GM23338 (cell line): ENCODE measurements around the gene CTSW. TPM values are rescaled to one million over a fixed set of nuclear protein-coding genes. Genes with fewer than 3 reads are reported as not detected.

ENCODE experiments used
- ATAC-seq: fragments of 200-7000 bp; cut with Tn5 transposase; 3 replicates; pipeline ENCODE4 v1.9.1; 2020
- DNase-seq: peaks from one replicate; pipeline ENCODE4 v3.0.0-alpha.2; 2015; ENCODE audit warnings: low spot score
- H2AFZ ChIP-seq: fragments of 200-600 bp; sonication (generic); 2 replicates; pipeline ENCODE4 v1.8.0; 2016; ENCODE audit warnings: antibody characterized with exemption, mild to moderate bottlenecking, moderate library complexity
- H3F3A ChIP-seq: fragments of 200-600 bp; sonication (generic); replicated peaks from 2 replicates; pipeline ENCODE4 v1.8.0; 2017; ENCODE audit warnings: antibody characterized with exemption, mixed run types, low read depth
- H3K27ac ChIP-seq: fragments of 200-600 bp; sonication (generic); 2 replicates; pipeline ENCODE4 v1.6.1; 2016; ENCODE audit warnings: low read depth
- H3K27me3 ChIP-seq: fragments of 200-600 bp; sonication (generic); 2 replicates; pipeline ENCODE4 v1.8.0; 2016; ENCODE audit warnings: mild to moderate bottlenecking, mixed run types, moderate library complexity; ENCODE audit not compliant: insufficient read depth
- H3K36me3 ChIP-seq: fragments of 200-600 bp; sonication (generic); 2 replicates; pipeline ENCODE4 v1.8.0; 2016; ENCODE audit warnings: mild to moderate bottlenecking; ENCODE audit not compliant: insufficient read depth
- H3K4me1 ChIP-seq: fragments of 200-600 bp; sonication (generic); 2 replicates; pipeline ENCODE4 v1.8.0; 2016; ENCODE audit warnings: mild to moderate bottlenecking, moderate library complexity; ENCODE audit not compliant: insufficient read depth
- H3K4me2 ChIP-seq: fragments of 200-600 bp; sonication (generic); 2 replicates; pipeline ENCODE4 v1.7.1; 2017; ENCODE audit warnings: mixed run types
- H3K4me3 ChIP-seq: fragments of 200-600 bp; sonication (generic); 2 replicates; pipeline ENCODE4 v1.6.1; 2016; ENCODE audit warnings: mixed run types
- H3K79me2 ChIP-seq: fragments of 200-600 bp; sonication (generic); replicated peaks from 2 replicates; pipeline ENCODE4 v1.8.0; 2017; ENCODE audit warnings: mild to moderate bottlenecking; ENCODE audit not compliant: insufficient read depth
- H3K9me2 ChIP-seq: fragments of 200-600 bp; sonication (generic); 2 replicates; pipeline ENCODE4 v1.8.0; 2017; ENCODE audit not compliant: insufficient read depth
- H4K20me1 ChIP-seq: fragments of 200-600 bp; sonication (generic); replicated peaks from 2 replicates; pipeline ENCODE4 v1.8.0; 2017; ENCODE audit warnings: mild to moderate bottlenecking; ENCODE audit not compliant: insufficient read depth
- H3K27ac Mint-ChIP-seq: 2 replicates; pipeline ENCODE4 v1.8.0; 2020; ENCODE audit warnings: inconsistent platforms, mild to moderate bottlenecking, moderate library complexity, mixed read lengths
- H3K27me3 Mint-ChIP-seq: 3 replicates; pipeline ENCODE4 v1.8.0; 2022; ENCODE audit warnings: low read depth, mild to moderate bottlenecking, moderate library complexity, mixed read lengths, inconsistent platforms; ENCODE audit not compliant: insufficient read depth, poor library complexity
- H3K36me3 Mint-ChIP-seq: 3 replicates; pipeline ENCODE4 v1.8.0; 2021; ENCODE audit warnings: low read depth, mild to moderate bottlenecking, inconsistent platforms, moderate library complexity, mixed read lengths
- H3K4me1 Mint-ChIP-seq: 3 replicates; pipeline ENCODE4 v1.8.0; 2020; ENCODE audit warnings: mild to moderate bottlenecking, inconsistent platforms, mixed read lengths
- H3K4me3 Mint-ChIP-seq: 3 replicates; pipeline ENCODE4 v1.8.0; 2021; ENCODE audit warnings: moderate library complexity, mild to moderate bottlenecking, inconsistent platforms, mixed read lengths
- H3K9me3 Mint-ChIP-seq: 3 replicates; pipeline ENCODE4 v1.8.0; 2020; ENCODE audit warnings: moderate library complexity, mild to moderate bottlenecking, inconsistent platforms, mixed read lengths
- polyA plus RNA-seq: library from polyadenylated mRNA; unstranded; fragments of >200 nt; fragmentation: Nextera tagmentation; extraction: Ambion mirVana; gene quantifications from 2 replicates; pipeline ENCODE4 v1.2.1, GENCODE V29; 2016
- total RNA-seq: library from RNA; depleted of rRNA; stranded (reverse); fragments of >200 nt; shearing (Covaris generic); gene quantifications from 2 replicates; pipeline ENCODE4 v1.2.3, GENCODE V29; 2014
- TF ChIP-seq, protein P1 (sequence below): IDR thresholded peaks from one replicate; pipeline ENCODE4 v1.6.1; 2018; ENCODE audit warnings: antibody characterized with exemption; ENCODE audit not compliant: unreplicated experiment
- TF ChIP-seq, protein P2 (sequence below): IDR thresholded peaks from 2 replicates; pipeline ENCODE4 v1.6.1; 2016; ENCODE audit warnings: antibody characterized with exemption
- TF ChIP-seq, protein P3 (sequence below), 2 experiments: fragments of 200-600 bp in 1 of 2; sonication (generic) in 1 of 2; conservative IDR thresholded peaks; 2 replicates each; pipeline versions ENCODE4 v1.5.1 to v1.6.1; 2016 to 2017; ENCODE audit warnings: antibody characterized with exemption in 2 of 2, low read depth in 2 of 2, mild to moderate bottlenecking in 2 of 2, moderate library complexity in 1 of 2
- TF ChIP-seq, protein P4 (sequence below): fragments of 250-450 bp; sonication (Bioruptor Pico); IDR thresholded peaks from 2 replicates; pipeline ENCODE4 v1.5.0; 2020; ENCODE audit warnings: mild to moderate bottlenecking, moderate library complexity

The CTSW gene
- total and polyA plus RNA-seq, 2 experiments from 2014 or later: not detected

DNA sequence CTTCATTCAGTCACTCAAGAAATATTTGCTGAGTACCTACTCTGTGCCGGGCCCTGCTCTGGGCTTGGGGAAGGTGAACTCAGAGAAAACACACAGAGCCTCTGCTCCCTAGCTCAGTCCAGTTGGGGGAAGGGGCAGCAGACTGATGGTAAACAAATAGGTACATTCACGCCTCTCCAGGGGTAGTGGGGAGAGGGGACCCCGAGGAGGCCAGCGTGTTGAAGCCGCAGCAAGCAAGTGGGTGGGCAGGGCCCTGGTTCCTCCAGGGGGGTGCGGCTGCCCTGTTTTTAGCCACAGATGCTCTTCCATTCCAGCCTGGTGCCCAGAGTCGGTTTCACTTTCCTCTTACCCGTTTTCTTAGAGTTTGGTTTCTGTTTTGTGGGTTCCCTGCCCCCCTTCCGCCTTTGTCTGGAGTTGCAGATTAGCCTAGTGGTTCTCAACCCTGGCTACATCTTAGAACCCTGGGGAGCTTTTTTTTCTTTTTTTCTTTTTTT is 48.3 kb downstream of the CTSW start (continued):
- TF ChIP-seq, protein P1, sequence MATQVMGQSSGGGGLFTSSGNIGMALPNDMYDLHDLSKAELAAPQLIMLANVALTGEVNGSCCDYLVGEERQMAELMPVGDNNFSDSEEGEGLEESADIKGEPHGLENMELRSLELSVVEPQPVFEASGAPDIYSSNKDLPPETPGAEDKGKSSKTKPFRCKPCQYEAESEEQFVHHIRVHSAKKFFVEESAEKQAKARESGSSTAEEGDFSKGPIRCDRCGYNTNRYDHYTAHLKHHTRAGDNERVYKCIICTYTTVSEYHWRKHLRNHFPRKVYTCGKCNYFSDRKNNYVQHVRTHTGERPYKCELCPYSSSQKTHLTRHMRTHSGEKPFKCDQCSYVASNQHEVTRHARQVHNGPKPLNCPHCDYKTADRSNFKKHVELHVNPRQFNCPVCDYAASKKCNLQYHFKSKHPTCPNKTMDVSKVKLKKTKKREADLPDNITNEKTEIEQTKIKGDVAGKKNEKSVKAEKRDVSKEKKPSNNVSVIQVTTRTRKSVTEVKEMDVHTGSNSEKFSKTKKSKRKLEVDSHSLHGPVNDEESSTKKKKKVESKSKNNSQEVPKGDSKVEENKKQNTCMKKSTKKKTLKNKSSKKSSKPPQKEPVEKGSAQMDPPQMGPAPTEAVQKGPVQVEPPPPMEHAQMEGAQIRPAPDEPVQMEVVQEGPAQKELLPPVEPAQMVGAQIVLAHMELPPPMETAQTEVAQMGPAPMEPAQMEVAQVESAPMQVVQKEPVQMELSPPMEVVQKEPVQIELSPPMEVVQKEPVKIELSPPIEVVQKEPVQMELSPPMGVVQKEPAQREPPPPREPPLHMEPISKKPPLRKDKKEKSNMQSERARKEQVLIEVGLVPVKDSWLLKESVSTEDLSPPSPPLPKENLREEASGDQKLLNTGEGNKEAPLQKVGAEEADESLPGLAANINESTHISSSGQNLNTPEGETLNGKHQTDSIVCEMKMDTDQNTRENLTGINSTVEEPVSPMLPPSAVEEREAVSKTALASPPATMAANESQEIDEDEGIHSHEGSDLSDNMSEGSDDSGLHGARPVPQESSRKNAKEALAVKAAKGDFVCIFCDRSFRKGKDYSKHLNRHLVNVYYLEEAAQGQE: no peak
- TF ChIP-seq, protein P2, sequence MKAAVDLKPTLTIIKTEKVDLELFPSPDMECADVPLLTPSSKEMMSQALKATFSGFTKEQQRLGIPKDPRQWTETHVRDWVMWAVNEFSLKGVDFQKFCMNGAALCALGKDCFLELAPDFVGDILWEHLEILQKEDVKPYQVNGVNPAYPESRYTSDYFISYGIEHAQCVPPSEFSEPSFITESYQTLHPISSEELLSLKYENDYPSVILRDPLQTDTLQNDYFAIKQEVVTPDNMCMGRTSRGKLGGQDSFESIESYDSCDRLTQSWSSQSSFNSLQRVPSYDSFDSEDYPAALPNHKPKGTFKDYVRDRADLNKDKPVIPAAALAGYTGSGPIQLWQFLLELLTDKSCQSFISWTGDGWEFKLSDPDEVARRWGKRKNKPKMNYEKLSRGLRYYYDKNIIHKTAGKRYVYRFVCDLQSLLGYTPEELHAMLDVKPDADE: no peak

DNA sequence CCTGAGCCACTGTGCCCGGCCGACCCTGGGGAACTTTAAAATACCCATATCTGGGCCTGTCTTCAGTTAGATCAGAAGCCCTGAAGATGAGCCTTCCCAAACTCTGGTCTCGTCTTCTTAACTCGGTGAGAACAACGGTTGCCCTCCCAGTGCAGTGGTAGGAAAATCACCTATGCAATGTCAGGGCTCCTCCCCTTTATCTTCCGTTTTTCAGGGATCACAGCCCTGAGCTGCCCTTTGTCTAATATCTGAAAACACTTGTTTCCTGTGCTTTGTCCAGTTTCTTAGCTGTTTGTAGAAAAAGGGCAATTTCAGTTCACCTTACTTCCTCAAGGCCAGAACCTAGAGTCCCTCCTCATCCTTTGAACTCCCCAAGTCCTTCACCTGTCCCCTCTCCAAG is 49.0 kb downstream of the CTSW start:
- TF ChIP-seq, protein P2: no peak
- TF ChIP-seq, protein P3, sequence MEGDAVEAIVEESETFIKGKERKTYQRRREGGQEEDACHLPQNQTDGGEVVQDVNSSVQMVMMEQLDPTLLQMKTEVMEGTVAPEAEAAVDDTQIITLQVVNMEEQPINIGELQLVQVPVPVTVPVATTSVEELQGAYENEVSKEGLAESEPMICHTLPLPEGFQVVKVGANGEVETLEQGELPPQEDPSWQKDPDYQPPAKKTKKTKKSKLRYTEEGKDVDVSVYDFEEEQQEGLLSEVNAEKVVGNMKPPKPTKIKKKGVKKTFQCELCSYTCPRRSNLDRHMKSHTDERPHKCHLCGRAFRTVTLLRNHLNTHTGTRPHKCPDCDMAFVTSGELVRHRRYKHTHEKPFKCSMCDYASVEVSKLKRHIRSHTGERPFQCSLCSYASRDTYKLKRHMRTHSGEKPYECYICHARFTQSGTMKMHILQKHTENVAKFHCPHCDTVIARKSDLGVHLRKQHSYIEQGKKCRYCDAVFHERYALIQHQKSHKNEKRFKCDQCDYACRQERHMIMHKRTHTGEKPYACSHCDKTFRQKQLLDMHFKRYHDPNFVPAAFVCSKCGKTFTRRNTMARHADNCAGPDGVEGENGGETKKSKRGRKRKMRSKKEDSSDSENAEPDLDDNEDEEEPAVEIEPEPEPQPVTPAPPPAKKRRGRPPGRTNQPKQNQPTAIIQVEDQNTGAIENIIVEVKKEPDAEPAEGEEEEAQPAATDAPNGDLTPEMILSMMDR (conservative IDR thresholded peaks at IDR 0.05; ENCODE audit: low read depth in 2 of 2): no peak
- TF ChIP-seq, protein P4, sequence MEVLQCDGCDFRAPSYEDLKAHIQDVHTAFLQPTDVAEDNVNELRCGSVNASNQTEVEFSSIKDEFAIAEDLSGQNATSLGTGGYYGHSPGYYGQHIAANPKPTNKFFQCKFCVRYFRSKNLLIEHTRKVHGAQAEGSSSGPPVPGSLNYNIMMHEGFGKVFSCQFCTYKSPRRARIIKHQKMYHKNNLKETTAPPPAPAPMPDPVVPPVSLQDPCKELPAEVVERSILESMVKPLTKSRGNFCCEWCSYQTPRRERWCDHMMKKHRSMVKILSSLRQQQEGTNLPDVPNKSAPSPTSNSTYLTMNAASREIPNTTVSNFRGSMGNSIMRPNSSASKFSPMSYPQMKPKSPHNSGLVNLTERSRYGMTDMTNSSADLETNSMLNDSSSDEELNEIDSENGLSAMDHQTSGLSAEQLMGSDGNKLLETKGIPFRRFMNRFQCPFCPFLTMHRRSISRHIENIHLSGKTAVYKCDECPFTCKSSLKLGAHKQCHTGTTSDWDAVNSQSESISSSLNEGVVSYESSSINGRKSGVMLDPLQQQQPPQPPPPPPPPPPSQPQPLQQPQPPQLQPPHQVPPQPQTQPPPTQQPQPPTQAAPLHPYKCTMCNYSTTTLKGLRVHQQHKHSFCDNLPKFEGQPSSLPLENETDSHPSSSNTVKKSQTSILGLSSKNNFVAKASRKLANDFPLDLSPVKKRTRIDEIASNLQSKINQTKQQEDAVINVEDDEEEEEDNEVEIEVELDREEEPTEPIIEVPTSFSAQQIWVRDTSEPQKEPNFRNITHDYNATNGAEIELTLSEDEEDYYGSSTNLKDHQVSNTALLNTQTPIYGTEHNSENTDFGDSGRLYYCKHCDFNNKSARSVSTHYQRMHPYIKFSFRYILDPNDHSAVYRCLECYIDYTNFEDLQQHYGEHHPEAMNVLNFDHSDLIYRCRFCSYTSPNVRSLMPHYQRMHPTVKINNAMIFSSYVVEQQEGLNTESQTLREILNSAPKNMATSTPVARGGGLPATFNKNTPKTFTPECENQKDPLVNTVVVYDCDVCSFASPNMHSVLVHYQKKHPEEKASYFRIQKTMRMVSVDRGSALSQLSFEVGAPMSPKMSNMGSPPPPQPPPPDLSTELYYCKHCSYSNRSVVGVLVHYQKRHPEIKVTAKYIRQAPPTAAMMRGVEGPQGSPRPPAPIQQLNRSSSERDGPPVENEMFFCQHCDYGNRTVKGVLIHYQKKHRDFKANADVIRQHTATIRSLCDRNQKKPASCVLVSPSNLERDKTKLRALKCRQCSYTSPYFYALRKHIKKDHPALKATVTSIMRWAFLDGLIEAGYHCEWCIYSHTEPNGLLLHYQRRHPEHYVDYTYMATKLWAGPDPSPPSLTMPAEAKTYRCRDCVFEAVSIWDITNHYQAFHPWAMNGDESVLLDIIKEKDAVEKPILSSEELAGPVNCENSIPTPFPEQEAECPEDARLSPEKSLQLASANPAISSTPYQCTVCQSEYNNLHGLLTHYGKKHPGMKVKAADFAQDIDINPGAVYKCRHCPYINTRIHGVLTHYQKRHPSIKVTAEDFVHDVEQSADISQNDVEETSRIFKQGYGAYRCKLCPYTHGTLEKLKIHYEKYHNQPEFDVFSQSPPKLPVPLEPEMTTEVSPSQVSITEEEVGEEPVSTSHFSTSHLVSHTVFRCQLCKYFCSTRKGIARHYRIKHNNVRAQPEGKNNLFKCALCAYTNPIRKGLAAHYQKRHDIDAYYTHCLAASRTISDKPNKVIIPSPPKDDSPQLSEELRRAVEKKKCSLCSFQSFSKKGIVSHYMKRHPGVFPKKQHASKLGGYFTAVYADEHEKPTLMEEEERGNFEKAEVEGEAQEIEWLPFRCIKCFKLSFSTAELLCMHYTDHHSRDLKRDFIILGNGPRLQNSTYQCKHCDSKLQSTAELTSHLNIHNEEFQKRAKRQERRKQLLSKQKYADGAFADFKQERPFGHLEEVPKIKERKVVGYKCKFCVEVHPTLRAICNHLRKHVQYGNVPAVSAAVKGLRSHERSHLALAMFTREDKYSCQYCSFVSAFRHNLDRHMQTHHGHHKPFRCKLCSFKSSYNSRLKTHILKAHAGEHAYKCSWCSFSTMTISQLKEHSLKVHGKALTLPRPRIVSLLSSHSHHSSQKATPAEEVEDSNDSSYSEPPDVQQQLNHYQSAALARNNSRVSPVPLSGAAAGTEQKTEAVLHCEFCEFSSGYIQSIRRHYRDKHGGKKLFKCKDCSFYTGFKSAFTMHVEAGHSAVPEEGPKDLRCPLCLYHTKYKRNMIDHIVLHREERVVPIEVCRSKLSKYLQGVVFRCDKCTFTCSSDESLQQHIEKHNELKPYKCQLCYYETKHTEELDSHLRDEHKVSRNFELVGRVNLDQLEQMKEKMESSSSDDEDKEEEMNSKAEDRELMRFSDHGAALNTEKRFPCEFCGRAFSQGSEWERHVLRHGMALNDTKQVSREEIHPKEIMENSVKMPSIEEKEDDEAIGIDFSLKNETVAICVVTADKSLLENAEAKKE (CRISPR knock-in tag): no peak
- Mint-ChIP-seq H3K27me3 (peaks cover 6% of the 10 kb centered on the region), H3K9me3 (no peaks in the 10 kb centered on the region), H3K4me3 (no peak overlapping the region), H3K4me1 (peaks cover 23% of the 10 kb centered on the region), H3K36me3 (no peaks in the 10 kb centered on the region), H3K27ac (no peak overlapping the region)
- no peaks in the 10 kb centered on the region for H3K36me3 ChIP-seq
- H4K20me1 ChIP-seq: no peaks in the 10 kb centered on the region
- 0 out of 2 replicates have a peak, but pooled peaks cover 5% of the 10 kb centered on the region for H3F3A ChIP-seq
- DNase-seq (no peak), ATAC-seq (no peak)
- no peaks in the 10 kb centered on the region for H3K9me2 ChIP-seq
- H2AFZ ChIP-seq: peak overlapping the region; percentile 14; the same call in 1 of the 2 replicates
- no peak overlapping the region for H3K4me3 ChIP-seq
- H3K79me2 ChIP-seq: no peaks in the 10 kb centered on the region
- H3K27me3 ChIP-seq: no peaks in the 10 kb centered on the region
- H3K4me2 ChIP-seq: no peak overlapping the region
- H3K4me1 ChIP-seq: peaks cover 7% of the 10 kb centered on the region
- 0 out of 2 replicates have a peak overlapping the region, but pooled peaks have one; percentile 63 for H3K27ac ChIP-seq
